ENCODE data around the gene MBNL1. TPM values are rescaled to one million over a fixed set of nuclear protein-coding genes. Genes with fewer than 3 reads are reported as not detected.

Gene MBNL1
- total RNA-seq, 1 experiment from 2014 or later = 140 TPM

GRCh38 chr3:152318512-152318911 is 49.8 kb downstream of the MBNL1 start:
- DNase-seq (ENCODE audit: low read depth, low spot score) (no peak), ATAC-seq (no peak)
- Histone ChIP-seq H3K4me3 (ENCODE audit: low read depth in 2 of 2, low read length in 2 of 2) (no peak overlapping the region), H3K4me1 (ENCODE audit: control insufficient read depth, insufficient read depth, low read length) (peaks cover 52% of the 10 kb centered on the region), H3K27me3 (ENCODE audit: control insufficient read depth, insufficient read depth, low read length) (no peaks in the 10 kb centered on the region), H3K27ac (ENCODE audit: low read length) (no peak overlapping the region), H3K36me3 (ENCODE audit: control insufficient read depth, insufficient read depth, low read length) (no peaks in the 10 kb centered on the region), H3K9me3 (ENCODE audit: control insufficient read depth, insufficient read depth, low read depth, low read length) (no peaks in the 10 kb centered on the region)
- ChIA-PET CTCF (no interaction called here), POLR2A (interaction anchor here (1.1 kb wide), 2 partner anchors 9 to 49 kb away, joined by 3 to 8 read pairs; no protein-coding TSS in a partner anchor)
- TF ChIP-seq CTCF (IDR thresholded peaks at IDR 0.05) (no peak), TCF7L2 (IDR thresholded peaks at IDR 0.05; ENCODE audit: low read depth, low read length) (no peak), POLR2AphosphoS5 (IDR thresholded peaks at IDR 0.05; ENCODE audit: low read depth, low read length) (no peak), SIN3A (IDR thresholded peaks at IDR 0.05; ENCODE audit: borderline replicate concordance, insufficient read depth, low read depth, low read length) (no peak), REST (IDR thresholded peaks at IDR 0.05; ENCODE audit: insufficient read depth in 1 of 2, low read depth in 2 of 2, low read length in 1 of 2) (no peak)
- in situ Hi-C loops (cut with HindIII; ENCODE audit: low pct_unique_long_range_greater_than_20kb, low sequenced_read_pairs) = no loop called here
- intact Hi-C loops (cut with micrococcal nuclease; ENCODE audit: unreplicated experiment) = no loop called here
- BruUV-seq (replicated peaks) = no TSS peak

- intact Hi-C loops (cut with micrococcal nuclease; ENCODE audit: unreplicated experiment) = no loop called here
- H3K36me3 ChIP-seq (ENCODE audit: control insufficient read depth, insufficient read depth, low read length) = no peaks in the 10 kb centered on the region
- in situ Hi-C loops (cut with HindIII; ENCODE audit: low pct_unique_long_range_greater_than_20kb, low sequenced_read_pairs) = no loop called here
- H3K4me3 ChIP-seq (ENCODE audit: low read depth in 2 of 2, low read length in 2 of 2) = no peak overlapping the region
- ChIA-PET CTCF (no interaction called here), POLR2A (interaction anchor here (1.1 kb wide), 2 partner anchors 10 to 50 kb away, joined by 3 to 8 read pairs; no protein-coding TSS in a partner anchor)
- peaks cover 50% of the 10 kb centered on the region for H3K4me1 ChIP-seq (ENCODE audit: control insufficient read depth, insufficient read depth, low read length)
- no peak for DNase-seq (ENCODE audit: low read depth, low spot score)
- no peaks in the 10 kb centered on the region for H3K9me3 ChIP-seq (ENCODE audit: control insufficient read depth, insufficient read depth, low read depth, low read length)
- H3K27me3 ChIP-seq (ENCODE audit: control insufficient read depth, insufficient read depth, low read length) = no peaks in the 10 kb centered on the region
- no peak for ATAC-seq
- no TSS peak for BruUV-seq (replicated peaks)
- TF ChIP-seq CTCF (IDR thresholded peaks at IDR 0.05) (no peak), TCF7L2 (IDR thresholded peaks at IDR 0.05; ENCODE audit: low read depth, low read length) (no peak), SIN3A (IDR thresholded peaks at IDR 0.05; ENCODE audit: borderline replicate concordance, insufficient read depth, low read depth, low read length) (no peak), POLR2AphosphoS5 (IDR thresholded peaks at IDR 0.05; ENCODE audit: low read depth, low read length) (no peak), REST (IDR thresholded peaks at IDR 0.05; ENCODE audit: insufficient read depth in 1 of 2, low read depth in 2 of 2, low read length in 1 of 2) (no peak)
- no peak overlapping the region for H3K27ac ChIP-seq (ENCODE audit: low read length)
Measured at GRCh38 chr3:152319256-152319655, 50.5 kb downstream of the MBNL1 start.

All from Panc1 (cell line).